GM19023 (cell line): ENCODE measurements around the gene COP1.

Experiments used
- ATAC-seq: cut with Tn5 transposase; IDR thresholded peaks from one replicate; pipeline ENCODE4 v1.9.1; 2021; ENCODE audit warnings: mild to moderate bottlenecking, moderate library complexity; ENCODE audit not compliant: unreplicated experiment

COP1 gene

GRCh38 chr1:175976865-175977642 lies 230.0 kb downstream of the COP1 start:
- ATAC-seq: no peak

GRCh38 chr1:175969231-175969630 lies 237.9 kb downstream of the COP1 start:
- ATAC-seq: no peak

GRCh38 chr1:175968486-175969172 lies 238.5 kb downstream of the COP1 start:
- no peak for ATAC-seq

GRCh38 chr1:175963740-175964139 lies 243.3 kb downstream of the COP1 start:
- no peak for ATAC-seq

GRCh38 chr1:175960169-175960568 lies 246.9 kb downstream of the COP1 start:
- no peak for ATAC-seq

GRCh38 chr1:175951627-175952026 lies 255.5 kb downstream of the COP1 start:
- no peak for ATAC-seq

GRCh38 chr1:175947771-175948170 lies 259.3 kb downstream of the COP1 start:
- ATAC-seq: no peak

- no peak for ATAC-seq
Observed at GRCh38 chr1:175944591-175944990, 262.5 kb downstream of the COP1 start.

GRCh38 chr1:175941164-175941563 lies 265.9 kb downstream of the COP1 start:
- ATAC-seq: no peak

GRCh38 chr1:175936736-175937135 lies 270.4 kb downstream of the COP1 start:
- no peak for ATAC-seq

- no peak for ATAC-seq
Observed at GRCh38 chr1:175935566-175936115, 271.4 kb downstream of the COP1 start.

- no peak for ATAC-seq
Observed at GRCh38 chr1:175935166-175935565, 271.9 kb downstream of the COP1 start.

- no peak for ATAC-seq
Observed at GRCh38 chr1:175933801-175934200, 273.3 kb downstream of the COP1 start.

- no peak for ATAC-seq
Observed at GRCh38 chr1:175927944-175928343, 279.1 kb downstream of the COP1 start.

- ATAC-seq: no peak
Observed at GRCh38 chr1:175922254-175922881, 284.7 kb downstream of the COP1 start.

- ATAC-seq: no peak
Observed at GRCh38 chr1:175920381-175920780, 286.7 kb downstream of the COP1 start.

- no peak for ATAC-seq
Observed at GRCh38 chr1:175919001-175919400, 288.1 kb downstream of the COP1 start.

GRCh38 chr1:175918364-175918801 lies 288.7 kb downstream of the COP1 start:
- no peak for ATAC-seq

- no peak for ATAC-seq
Observed at GRCh38 chr1:175914115-175914514, 293.0 kb downstream of the COP1 start.

- no peak for ATAC-seq
Observed at GRCh38 chr1:175911138-175911537, 295.9 kb downstream of the COP1 start.

- no peak for ATAC-seq
Observed at GRCh38 chr1:175906370-175906769, 300.7 kb downstream of the COP1 start.

GRCh38 chr1:175904808-175905207 lies 302.3 kb downstream of the COP1 start:
- no peak for ATAC-seq
